ENCODE results near the gene SORCS2.

DNA sequence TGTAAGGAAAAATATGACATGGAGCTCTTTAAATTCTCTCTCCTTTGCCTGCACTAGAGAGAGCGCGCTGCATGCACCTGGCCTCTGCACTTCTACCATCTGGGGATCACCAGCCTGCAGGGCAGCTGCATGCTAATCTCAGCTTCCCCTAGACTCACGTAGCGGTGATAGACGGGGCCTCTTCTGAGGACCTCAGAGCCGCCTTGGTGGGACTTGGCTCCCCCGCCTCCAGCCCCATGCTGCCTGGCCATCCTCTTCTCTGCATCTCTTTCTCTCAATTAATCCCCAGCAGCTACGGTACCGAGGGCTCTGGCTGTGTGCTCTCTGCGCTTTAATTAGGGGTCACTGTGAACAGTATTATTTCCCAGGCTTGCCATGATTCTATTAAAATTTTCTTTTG lies 295.2 kb downstream of the SORCS2 start:
- TF ChIP-seq, protein P1, sequence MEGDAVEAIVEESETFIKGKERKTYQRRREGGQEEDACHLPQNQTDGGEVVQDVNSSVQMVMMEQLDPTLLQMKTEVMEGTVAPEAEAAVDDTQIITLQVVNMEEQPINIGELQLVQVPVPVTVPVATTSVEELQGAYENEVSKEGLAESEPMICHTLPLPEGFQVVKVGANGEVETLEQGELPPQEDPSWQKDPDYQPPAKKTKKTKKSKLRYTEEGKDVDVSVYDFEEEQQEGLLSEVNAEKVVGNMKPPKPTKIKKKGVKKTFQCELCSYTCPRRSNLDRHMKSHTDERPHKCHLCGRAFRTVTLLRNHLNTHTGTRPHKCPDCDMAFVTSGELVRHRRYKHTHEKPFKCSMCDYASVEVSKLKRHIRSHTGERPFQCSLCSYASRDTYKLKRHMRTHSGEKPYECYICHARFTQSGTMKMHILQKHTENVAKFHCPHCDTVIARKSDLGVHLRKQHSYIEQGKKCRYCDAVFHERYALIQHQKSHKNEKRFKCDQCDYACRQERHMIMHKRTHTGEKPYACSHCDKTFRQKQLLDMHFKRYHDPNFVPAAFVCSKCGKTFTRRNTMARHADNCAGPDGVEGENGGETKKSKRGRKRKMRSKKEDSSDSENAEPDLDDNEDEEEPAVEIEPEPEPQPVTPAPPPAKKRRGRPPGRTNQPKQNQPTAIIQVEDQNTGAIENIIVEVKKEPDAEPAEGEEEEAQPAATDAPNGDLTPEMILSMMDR (IDR thresholded peaks at IDR 0.05): no peak
- no peak for TF ChIP-seq EZH2 (IDR thresholded peaks at IDR 0.05; ENCODE audit: borderline replicate concordance, insufficient read depth, low read depth, low read length, poor library complexity, severe bottlenecking)
